HepG2 (cell line): ENCODE results near the gene SLC29A1. TPM values are rescaled to one million over a fixed set of nuclear protein-coding genes. Genes with fewer than 3 reads are reported as not detected.

ENCODE experiments used
- CAMTA2 ChIP-seq: sonication (generic); formaldehyde crosslinking; IDR thresholded peaks from 2 replicates; pipeline ENCODE4 v1.4.0; 2020; ENCODE audit warnings: mild to moderate bottlenecking, missing genetic modification reagents, borderline replicate concordance
- FOXJ3 ChIP-seq: sonication (generic); formaldehyde crosslinking; IDR thresholded peaks from 2 replicates; pipeline ENCODE4 v1.4.0; 2020; ENCODE audit warnings: missing genetic modification reagents, mild to moderate bottlenecking, borderline replicate concordance
- PHF20 ChIP-seq: sonication (generic); formaldehyde crosslinking; IDR thresholded peaks from 2 replicates; pipeline ENCODE4 v1.5.0; 2020; ENCODE audit warnings: mild to moderate bottlenecking, missing genetic modification reagents
- POLR2AphosphoS5 ChIP-seq: IDR thresholded peaks from 2 replicates; pipeline ENCODE4 v1.6.1; 2012; ENCODE audit warnings: low read depth, low read length
- SOX13 ChIP-seq, 3 experiments: fragments of 450-650 bp in 1 of 3; sonication (generic) in 1 of 3; formaldehyde crosslinking in 1 of 3; IDR thresholded peaks in 2 of 3; conservative IDR thresholded peaks in 1 of 3; 2 replicates each; pipeline versions ENCODE4 v1.5.0 to v1.6.1; 2016 to 2020; ENCODE audit warnings: antibody characterized with exemption in 1 of 3, mild to moderate bottlenecking in 1 of 3, missing compliant biosample characterization in 1 of 3, missing genetic modification reagents in 1 of 3, moderate library complexity in 1 of 3
- SP140L ChIP-seq: sonication (generic); formaldehyde crosslinking; IDR thresholded peaks from 2 replicates; pipeline ENCODE4 v1.4.0; 2020; ENCODE audit warnings: missing genetic modification reagents, borderline replicate concordance
- ZFP41 ChIP-seq: sonication (generic); formaldehyde crosslinking; IDR thresholded peaks from 2 replicates; pipeline ENCODE4 v1.4.0; 2020; ENCODE audit warnings: mild to moderate bottlenecking, missing genetic modification reagents, borderline replicate concordance
- ZNF235 ChIP-seq: sonication (generic); formaldehyde crosslinking; IDR thresholded peaks from 2 replicates; pipeline ENCODE4 v1.8.1; 2023; ENCODE audit warnings: mild to moderate bottlenecking, missing genetic modification reagents, borderline replicate concordance
- ZNF282 ChIP-seq: fragments of 450-650 bp; IDR thresholded peaks from 2 replicates; pipeline ENCODE4 v1.6.1; 2018; ENCODE audit not compliant: partially characterized antibody
- ZNF570 ChIP-seq: sonication (generic); formaldehyde crosslinking; IDR thresholded peaks from 2 replicates; pipeline ENCODE4 v1.4.0; 2020; ENCODE audit warnings: mild to moderate bottlenecking, missing genetic modification reagents, borderline replicate concordance
- ZNF672 ChIP-seq: sonication (generic); formaldehyde crosslinking; IDR thresholded peaks from 2 replicates; pipeline ENCODE4 v1.8.1; 2022; ENCODE audit warnings: missing genetic modification reagents
- ZNF678 ChIP-seq: sonication (generic); formaldehyde crosslinking; IDR thresholded peaks from 2 replicates; pipeline ENCODE4 v1.4.0; 2020; ENCODE audit warnings: mild to moderate bottlenecking, missing genetic modification reagents
- polyA plus RNA-seq, 8 experiments: library from polyadenylated mRNA; depleted of rRNA in 3 of 8; stranded (reverse) in 7 of 8; unstranded in 1 of 8; fragments of >200 nt; fragmentation: Illumina TruSeq in 4 of 8; extraction: Trizol in 4 of 8; gene quantifications; 2 replicates each; pipeline versions ENCODE4 v1.2.1 to v1.2.3, GENCODE V29; 2011 to 2016; ENCODE audit warnings: low read depth in 4 of 8, missing spikeins in 1 of 8, mixed read lengths in 1 of 8; ENCODE audit not compliant: insufficient read depth in 1 of 8
- total RNA-seq, 5 experiments: library from RNA; depleted of rRNA; stranded (reverse); fragments of >200 nt; fragmentation: Illumina TruSeq; extraction: Trizol; gene quantifications; 2 replicates each; pipeline ENCODE4 v1.2.3, GENCODE V29; 2016; ENCODE audit warnings: low read depth in 1 of 5
- TF ChIP-seq, protein P1 (sequence below), 2 experiments: sonication (generic) in 1 of 2; formaldehyde crosslinking in 1 of 2; IDR thresholded peaks; 2 replicates each; pipeline versions ENCODE4 v1.4.0 to v1.6.1; 2016 to 2020; ENCODE audit warnings: borderline replicate concordance in 1 of 2, low read depth in 1 of 2, mild to moderate bottlenecking in 1 of 2, missing genetic modification reagents in 1 of 2
- TF ChIP-seq, protein P2 (sequence below): sonication (generic); formaldehyde crosslinking; IDR thresholded peaks from 2 replicates; pipeline ENCODE4 v1.8.0; 2022; ENCODE audit warnings: missing genetic modification reagents, mild to moderate bottlenecking, moderate library complexity, borderline replicate concordance
- TF ChIP-seq, protein P3 (sequence below): sonication (generic); formaldehyde crosslinking; IDR thresholded peaks from 2 replicates; pipeline ENCODE4 v1.5.0; 2020; ENCODE audit warnings: missing genetic modification reagents, mild to moderate bottlenecking, borderline replicate concordance
- TF ChIP-seq, protein P4 (sequence below): sonication (generic); formaldehyde crosslinking; IDR thresholded peaks from 2 replicates; pipeline ENCODE4 v1.4.0; 2020; ENCODE audit warnings: missing genetic modification reagents

SLC29A1 gene
- total and polyA plus RNA-seq, 2 of the 13 experiments (the other 11 are each of a cell fraction or from before 2014, with no cell fraction given) = 43.2 to 106 TPM

DNA sequence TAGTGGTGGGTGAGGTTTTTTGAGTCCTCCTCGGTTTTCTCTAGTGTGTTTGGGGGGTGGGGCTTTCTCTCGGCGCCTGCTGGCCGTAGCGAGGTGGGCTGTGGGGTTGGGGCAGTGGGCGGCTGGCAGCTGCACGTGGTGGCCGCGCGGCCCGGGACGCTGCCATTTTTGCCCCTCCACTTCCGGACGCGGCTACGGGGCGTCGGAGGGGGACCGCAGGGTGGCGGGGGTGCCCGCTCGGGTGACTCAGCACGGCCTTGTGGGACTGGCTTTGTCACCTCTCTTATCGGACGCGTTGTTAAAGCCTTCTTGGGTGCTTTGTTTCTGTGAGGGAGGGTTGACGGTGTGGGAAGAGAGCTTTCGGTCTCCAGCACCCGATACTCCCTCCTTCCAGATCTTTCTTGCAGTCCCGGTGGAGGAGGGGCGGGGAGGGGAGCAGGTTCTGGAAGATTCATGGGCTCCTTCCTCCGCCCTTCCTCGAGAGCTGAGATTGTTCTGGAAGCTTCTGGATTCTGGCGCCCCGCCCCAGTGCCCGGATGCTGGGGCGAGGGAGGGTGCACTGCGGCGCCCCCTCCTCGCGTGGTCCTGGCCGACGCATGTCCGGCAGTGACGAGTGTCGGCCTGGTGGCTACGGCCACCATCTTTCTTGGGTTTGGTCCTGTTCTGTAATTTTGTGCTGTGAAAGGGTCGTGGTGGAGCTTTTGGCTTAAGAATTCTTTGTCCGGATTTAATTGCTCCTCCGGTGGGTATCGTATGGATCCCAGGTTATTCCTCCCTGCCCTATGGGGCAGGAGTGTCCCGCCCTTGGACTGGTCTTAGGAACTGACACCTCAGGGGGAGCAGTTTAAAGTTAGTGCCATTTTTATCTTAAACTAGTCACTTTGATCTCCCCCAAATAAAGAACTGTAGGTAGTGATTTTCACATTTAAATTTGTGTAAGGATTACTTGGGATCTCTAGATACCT is 24.2 kb downstream of the SLC29A1 start (continued):
- TF ChIP-seq, protein P1, sequence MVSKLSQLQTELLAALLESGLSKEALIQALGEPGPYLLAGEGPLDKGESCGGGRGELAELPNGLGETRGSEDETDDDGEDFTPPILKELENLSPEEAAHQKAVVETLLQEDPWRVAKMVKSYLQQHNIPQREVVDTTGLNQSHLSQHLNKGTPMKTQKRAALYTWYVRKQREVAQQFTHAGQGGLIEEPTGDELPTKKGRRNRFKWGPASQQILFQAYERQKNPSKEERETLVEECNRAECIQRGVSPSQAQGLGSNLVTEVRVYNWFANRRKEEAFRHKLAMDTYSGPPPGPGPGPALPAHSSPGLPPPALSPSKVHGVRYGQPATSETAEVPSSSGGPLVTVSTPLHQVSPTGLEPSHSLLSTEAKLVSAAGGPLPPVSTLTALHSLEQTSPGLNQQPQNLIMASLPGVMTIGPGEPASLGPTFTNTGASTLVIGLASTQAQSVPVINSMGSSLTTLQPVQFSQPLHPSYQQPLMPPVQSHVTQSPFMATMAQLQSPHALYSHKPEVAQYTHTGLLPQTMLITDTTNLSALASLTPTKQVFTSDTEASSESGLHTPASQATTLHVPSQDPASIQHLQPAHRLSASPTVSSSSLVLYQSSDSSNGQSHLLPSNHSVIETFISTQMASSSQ (IDR thresholded peaks at IDR 0.05; ENCODE audit: low read depth) = no peak
- TF ChIP-seq, protein P1 (CRISPR knock-in tag; IDR thresholded peaks at IDR 0.05; ENCODE audit: borderline replicate concordance) = peak; percentile 12; the same call in 1 of the 2 replicates
- TF ChIP-seq ZNF282 (no peak), SOX13 (IDR thresholded peaks at IDR 0.05) (no peak), SOX13 (CRISPR knock-in tag; conservative IDR thresholded peaks at IDR 0.05 in 1 of 2, IDR thresholded peaks at IDR 0.05 in 1 of 2) (peak in 1 of 2 experiments; percentile 2; a peak in 1 of 4 replicates), POLR2AphosphoS5 (no peak), ZNF678 (0 out of 2 replicates have a peak, but pooled peaks have one; percentile 14), ZNF235 (CRISPR knock-in tag) (no peak), ZNF570 (CRISPR knock-in tag) (peak; percentile 51; the same call in 1 of the 2 replicates), ZFP41 (CRISPR knock-in tag) (0 out of 2 replicates have a peak, but pooled peaks have one; percentile 41), SP140L (CRISPR knock-in tag) (no peak), FOXJ3 (CRISPR knock-in tag) (no peak), PHF20 (CRISPR knock-in tag) (peak; percentile 44), ZNF672 (CRISPR knock-in tag) (no peak), CAMTA2 (CRISPR knock-in tag) (no peak)
- TF ChIP-seq, protein P2, sequence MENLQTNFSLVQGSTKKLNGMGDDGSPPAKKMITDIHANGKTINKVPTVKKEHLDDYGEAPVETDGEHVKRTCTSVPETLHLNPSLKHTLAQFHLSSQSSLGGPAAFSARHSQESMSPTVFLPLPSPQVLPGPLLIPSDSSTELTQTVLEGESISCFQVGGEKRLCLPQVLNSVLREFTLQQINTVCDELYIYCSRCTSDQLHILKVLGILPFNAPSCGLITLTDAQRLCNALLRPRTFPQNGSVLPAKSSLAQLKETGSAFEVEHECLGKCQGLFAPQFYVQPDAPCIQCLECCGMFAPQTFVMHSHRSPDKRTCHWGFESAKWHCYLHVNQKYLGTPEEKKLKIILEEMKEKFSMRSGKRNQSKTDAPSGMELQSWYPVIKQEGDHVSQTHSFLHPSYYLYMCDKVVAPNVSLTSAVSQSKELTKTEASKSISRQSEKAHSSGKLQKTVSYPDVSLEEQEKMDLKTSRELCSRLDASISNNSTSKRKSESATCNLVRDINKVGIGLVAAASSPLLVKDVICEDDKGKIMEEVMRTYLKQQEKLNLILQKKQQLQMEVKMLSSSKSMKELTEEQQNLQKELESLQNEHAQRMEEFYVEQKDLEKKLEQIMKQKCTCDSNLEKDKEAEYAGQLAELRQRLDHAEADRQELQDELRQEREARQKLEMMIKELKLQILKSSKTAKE = no peak
- TF ChIP-seq, protein P3, sequence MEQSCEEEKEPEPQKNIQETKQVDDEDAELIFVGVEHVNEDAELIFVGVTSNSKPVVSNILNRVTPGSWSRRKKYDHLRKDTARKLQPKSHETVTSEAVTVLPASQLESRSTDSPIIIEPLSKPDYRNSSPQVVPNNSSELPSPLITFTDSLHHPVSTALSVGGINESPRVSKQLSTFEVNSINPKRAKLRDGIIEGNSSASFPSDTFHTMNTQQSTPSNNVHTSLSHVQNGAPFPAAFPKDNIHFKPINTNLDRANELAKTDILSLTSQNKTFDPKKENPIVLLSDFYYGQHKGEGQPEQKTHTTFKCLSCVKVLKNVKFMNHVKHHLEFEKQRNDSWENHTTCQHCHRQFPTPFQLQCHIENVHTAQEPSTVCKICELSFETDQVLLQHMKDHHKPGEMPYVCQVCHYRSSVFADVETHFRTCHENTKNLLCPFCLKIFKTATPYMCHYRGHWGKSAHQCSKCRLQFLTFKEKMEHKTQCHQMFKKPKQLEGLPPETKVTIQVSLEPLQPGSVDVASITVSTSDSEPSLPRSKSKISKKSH (CRISPR knock-in tag) = peak; percentile 77; the same call in 1 of the 2 replicates
- TF ChIP-seq, protein P4, sequence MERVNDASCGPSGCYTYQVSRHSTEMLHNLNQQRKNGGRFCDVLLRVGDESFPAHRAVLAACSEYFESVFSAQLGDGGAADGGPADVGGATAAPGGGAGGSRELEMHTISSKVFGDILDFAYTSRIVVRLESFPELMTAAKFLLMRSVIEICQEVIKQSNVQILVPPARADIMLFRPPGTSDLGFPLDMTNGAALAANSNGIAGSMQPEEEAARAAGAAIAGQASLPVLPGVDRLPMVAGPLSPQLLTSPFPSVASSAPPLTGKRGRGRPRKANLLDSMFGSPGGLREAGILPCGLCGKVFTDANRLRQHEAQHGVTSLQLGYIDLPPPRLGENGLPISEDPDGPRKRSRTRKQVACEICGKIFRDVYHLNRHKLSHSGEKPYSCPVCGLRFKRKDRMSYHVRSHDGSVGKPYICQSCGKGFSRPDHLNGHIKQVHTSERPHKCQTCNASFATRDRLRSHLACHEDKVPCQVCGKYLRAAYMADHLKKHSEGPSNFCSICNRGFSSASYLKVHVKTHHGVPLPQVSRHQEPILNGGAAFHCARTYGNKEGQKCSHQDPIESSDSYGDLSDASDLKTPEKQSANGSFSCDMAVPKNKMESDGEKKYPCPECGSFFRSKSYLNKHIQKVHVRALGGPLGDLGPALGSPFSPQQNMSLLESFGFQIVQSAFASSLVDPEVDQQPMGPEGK (CRISPR knock-in tag) = peak; percentile 93
